HG02885 (cell line): ENCODE results near the gene MFSD6.
A peak's percentile ranks its signal among the peaks of the same experiment; 100 is the strongest.
"Not testable (repeated sequence)": the region's sequence is repeated elsewhere in the genome, so short reads cannot be mapped to it uniquely, and the experiment has no call there.

Experiments used
- ATAC-seq: cut with Tn5 transposase; IDR thresholded peaks from one replicate; pipeline ENCODE4 v1.9.1; 2021; ENCODE audit warnings: mild to moderate bottlenecking; ENCODE audit not compliant: unreplicated experiment, poor library complexity

The MFSD6 gene

DNA sequence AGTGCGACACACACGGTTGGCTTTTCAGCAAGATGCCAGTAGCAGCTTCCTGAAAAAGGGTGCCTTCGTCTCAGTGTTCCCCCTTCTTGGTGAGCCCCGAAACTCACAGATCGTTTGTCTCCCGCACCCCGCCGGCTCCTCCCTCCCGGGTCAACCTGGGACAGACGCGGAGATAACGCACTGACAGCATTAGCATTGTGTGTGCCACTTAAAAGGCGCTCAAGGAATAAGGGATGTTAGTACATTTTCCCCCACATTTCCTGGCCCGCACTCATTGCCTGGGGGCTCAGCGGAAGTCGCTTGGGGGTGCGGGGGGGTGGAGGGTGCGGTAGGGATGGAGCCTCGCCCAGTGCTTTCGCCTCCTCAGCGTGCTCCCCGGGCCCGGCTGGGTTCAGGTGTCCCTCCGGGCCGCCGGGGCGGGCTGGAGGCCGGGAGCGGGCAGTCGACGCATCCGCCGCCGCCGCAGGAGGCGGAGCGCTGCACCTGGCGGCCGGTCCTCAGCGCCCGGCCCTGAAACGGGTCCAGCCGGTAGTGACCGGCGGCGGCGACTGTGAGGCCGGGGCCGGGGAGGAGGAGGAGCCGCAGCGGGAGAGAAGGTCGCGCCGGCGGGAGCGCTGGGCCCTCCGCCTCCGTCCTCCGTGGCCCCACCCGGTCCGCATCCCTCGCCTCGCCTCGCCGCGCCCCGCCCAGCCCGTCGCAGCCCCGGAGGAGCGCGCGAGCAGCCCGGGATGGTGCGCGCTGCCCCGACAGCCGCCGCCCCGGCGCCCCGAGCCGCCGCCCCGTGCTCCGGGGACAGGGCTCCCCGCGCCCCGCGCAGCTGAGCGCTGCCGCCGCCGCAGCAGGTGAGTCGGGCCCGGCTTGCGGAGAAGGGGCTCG is at the start of gene MFSD6:
Gene MFSD6, plus strand, starts transcription at position 694 of the 876 bp plus-strand sequence. CDS start 27,675 bp downstream, outside the sequence.
- peak; percentile 67 for ATAC-seq

DNA sequence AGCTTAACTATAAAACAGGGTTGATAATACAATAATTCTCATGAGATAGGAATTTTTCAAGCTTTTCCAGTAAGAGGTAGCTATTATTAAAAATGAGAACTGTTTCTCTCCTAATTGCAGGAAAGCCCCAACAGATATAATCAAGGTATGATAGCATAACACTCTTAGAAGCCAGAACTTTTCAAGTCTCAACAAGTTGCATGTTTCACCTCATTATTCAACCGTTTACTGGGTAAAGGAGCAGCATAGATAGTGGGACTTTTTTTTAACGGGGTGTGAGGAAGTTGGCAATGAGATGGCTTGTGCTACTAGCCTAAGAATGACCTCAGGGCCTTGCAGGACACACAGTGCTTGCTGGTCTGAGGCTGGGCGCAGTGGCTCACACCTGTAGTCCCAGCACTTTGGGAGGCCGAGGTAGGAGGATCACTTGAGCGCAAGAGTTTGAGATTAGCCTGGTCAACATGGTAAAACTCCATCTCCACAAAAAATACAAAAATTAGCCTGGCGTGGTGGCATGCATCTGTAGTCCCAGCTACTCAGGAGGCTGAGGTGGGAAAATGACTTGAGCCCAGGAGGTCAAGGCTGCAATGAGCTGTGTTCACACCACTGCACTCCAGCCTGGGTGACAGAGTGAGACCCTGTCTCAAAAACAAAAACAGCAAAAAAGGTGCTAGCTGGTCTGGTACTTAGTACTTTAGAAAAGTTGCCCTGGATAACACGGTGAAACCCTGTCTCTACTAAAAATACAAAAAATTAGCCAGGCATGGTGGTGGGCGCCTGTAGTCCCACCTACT is 49.3 kb upstream of the MFSD6 start:
- not testable (repeated sequence) for ATAC-seq

- no peak for ATAC-seq
Measured at GRCh38 chr2:190360561-190360960, 47.6 kb upstream of the MFSD6 start.

DNA sequence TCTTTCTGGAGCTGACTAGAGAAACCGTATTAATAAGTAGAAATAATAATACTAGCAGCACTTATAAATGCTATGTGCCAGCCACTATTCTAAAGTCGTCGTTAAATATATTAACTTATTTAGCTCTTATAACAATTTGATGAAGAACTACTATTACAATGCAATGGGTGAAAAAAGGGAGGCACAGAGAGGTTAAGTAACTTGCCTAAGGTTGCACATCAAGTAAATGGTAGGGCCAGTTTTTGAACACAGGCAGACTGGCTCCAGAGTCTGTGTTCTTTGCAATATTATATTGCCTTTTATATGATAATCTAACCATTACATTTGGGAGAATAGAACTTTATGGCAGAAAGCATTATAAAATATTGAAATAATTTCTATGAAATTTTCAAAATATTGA is 47.2 kb upstream of the MFSD6 start:
- no peak for ATAC-seq

DNA sequence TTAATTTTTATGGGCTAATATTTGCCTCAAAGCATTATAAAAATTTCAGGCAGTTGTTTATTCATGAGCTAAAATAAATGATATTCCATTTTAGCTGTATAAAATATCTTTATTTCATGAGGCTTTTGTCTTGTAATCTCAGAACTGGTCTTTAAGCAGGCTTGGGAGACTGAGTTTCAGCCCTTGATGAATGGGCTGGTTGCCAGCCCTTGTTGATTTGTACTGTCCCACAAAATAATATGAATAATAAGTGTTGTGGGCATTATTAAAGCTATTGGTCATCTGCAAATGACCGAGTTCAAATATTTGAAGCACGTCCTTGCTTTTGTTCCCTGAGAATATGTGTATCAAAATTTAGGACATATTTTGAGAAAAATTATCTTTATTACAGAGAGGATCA is 46.6 kb upstream of the MFSD6 start:
- no peak for ATAC-seq

GRCh38 chr2:190362894-190363293 is 45.3 kb upstream of the MFSD6 start:
- ATAC-seq = no peak

- no peak for ATAC-seq
Measured at GRCh38 chr2:190365499-190366204, 42.5 kb upstream of the MFSD6 start.

DNA sequence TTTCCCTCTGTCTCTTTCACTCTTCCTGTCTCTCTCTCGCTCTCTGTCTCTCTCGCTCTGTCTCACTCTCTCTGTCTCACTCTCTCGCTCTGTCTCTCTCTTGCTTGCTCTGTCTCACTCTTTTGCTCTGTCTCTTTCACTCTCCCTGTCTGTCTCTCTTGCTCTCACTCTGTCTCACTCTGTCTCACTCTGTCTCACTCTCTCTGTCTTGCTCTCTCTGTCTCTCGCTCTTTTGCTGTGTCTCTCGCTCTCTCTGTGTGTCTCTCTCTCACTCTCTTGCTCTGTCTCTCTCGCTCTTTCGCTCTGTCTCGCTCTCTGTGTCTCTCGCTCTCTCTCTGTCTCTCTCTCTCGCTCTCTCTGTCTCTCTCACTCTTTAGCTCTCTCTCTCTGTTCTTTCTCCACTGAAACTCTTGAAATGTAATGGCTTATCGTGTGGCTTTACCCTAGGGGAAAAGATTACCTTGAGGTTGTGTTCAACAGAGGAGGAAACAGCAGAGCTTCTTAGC is 41.9 kb upstream of the MFSD6 start:
- ATAC-seq = no peak

- no peak for ATAC-seq
Measured at GRCh38 chr2:190367091-190367490, 41.1 kb upstream of the MFSD6 start.

GRCh38 chr2:190369635-190370034 is 38.5 kb upstream of the MFSD6 start:
- ATAC-seq = no peak

DNA sequence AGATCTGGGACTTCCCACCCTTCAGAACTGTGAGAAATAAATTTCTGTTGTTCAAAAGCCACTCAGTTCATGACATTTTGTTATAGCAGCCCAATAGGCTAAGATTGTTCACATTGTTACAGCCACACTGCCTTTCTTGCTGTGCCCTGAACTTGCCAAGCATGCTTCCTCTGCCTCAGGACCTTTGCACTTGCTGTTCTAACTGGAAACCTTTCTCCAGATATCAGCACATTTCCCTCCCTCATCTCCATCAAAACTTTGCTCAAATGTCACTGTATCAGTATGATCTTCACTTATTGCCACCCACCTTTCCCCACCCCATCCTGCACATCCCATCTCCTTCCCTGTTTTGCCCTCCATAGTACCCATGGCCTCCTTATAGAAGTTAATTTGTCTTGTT is 32.1 kb upstream of the MFSD6 start:
- no peak for ATAC-seq

DNA sequence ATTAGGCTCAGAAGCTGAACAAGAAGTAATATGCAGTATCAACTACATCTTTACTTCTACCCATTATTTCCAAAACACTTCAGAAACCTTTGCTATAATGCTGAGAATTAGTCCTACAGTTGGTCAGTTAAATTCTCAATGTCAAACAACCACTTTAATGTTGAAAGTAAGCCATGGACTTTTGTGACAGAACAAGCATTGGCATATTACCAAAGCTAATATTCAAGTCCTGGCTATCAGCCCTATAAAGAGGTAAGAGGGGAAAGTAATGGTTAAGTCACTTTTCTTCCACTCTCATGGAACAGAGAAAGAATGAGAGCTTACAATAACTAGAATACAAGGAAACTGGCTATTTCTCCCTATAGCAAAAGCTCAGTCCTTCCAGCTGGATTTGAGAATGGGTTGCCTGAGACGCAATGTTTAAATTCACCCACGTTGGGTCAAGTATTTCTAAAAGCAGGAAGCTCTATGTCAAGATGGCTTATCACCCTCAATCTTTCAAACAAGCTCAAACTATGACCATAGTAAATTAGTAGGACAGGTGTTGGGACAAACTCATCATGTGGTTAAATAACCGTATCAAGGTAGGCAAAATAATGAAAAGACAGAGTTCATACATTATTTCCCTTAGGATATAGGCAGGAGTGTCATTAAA is 31.4 kb upstream of the MFSD6 start:
- no peak for ATAC-seq

DNA sequence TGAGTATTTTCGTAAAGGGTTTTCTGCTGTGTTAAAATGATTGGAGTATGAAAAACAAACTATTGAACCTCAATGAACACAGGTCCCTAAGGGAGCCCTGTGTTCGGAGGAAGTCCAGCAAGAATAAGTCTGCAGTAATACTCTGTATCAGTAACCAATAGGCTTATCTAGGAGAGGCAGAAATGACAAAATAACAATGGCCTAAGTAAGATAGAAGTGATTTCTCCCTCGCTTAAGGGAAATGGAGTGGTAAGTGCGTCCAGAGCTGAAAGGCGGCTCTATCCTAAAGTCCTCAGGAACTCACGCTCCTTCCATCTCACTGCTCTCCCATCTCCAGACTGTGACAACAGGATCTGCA is 29.3 kb upstream of the MFSD6 start:
- no peak for ATAC-seq

DNA sequence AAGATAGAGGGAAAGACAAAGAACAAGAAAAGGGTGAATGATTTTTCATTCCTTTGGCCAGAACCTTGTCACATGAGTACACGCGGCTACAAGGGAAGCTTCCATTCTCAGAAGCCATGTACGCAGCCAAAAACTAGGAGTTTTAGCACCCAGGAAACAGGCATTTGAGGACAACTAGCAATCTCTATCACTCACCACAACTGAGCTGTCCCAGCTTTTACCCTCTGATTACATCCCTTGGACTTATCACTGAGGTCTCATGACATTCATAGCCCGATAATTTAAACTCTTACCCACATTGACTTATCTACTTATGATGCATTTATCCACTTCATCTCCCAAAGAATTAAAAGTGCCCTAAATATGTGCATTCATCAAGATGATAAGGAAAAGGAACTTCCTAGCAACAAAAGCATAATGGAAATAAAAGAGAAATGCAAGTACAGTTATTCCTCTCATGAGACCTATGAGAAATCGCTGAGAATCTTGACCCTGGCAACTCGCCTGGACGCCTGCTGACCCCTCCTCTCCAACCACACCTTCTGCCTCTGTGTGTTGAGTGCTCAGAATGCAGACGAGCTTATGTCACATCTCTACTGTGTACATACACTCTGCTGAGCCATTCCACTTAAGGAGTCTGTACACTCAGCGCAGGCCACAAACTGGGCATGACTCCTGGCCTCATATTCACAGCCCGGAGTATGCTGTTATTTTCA is 28.7 kb upstream of the MFSD6 start:
- ATAC-seq = no peak

DNA sequence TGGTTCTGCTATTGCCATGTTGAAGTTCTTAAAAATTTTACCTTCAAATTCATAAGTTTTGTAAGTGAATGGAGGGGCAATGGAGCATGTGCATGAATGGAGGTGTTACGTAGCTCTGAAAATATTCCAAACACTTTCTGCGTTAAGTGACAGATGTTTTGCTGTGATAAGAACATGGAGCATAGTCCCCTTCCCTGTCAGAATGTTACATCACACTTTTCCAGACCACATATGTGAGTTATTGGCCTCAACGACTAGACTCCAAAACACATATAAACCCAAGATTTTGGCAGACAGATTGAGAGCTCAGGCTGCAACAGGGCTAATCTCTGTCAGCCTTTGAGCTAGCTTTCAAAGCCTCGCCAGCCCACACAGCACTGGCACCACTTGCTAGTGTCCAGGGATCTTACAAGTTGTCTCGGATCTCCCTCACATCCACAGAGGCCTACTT is 27.2 kb upstream of the MFSD6 start:
- no peak for ATAC-seq

GRCh38 chr2:190382851-190383250 is 25.3 kb upstream of the MFSD6 start:
- peak; percentile 86 for ATAC-seq

DNA sequence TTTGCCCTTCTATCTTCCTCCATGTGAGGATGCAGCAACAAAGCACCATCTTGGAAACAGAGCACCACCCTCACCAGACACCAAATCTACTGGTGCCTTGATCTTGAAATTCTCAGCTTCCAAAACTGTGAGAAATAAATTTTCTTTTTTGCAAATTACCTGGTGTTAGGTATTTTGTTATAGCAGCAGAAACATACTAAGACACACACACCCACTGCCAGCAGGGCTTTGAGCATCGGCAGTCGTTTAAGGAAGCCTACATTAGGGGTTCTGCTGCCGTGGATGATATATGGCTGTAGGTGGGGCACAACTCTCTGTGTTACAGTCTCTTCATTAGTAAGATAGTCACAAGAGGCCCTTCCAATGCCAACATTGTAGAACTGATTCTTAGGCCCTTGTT is 20.7 kb upstream of the MFSD6 start:
- ATAC-seq = no peak

- no peak for ATAC-seq
Measured at GRCh38 chr2:190396271-190396670, 11.9 kb upstream of the MFSD6 start.

DNA sequence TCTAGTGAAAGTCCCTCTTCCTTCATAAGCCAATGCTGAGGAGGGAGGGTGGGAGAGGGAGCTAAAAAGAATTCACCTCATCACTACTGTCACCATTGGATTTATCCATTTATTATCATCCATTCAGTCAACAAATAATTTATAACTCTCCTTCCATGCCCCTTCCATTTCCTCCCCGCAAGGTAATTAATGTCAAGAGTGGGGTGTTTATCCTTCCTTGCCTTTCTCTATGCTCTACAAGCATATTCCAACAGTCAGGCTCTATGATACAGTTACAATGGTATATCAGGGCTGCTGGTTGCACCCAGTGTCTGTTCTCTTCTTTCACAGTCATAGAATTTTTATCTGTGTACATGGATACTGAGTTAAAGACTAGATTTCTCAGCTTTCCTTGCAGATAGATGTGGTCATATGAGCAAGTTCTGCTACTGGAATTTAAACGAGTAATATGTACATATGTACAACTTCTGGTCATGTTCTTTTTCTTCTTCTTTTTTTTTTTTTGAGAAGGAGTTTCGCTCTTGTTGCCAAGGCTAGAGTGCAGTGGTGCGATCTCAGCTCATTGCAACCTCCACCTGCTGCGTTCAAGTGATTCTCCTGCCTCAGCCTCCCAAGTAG is 5.1 kb upstream of the MFSD6 start:
- ATAC-seq = no peak
